Measurements from ENCODE around the gene HLA-DMA. TPM values are rescaled to one million over a fixed set of nuclear protein-coding genes. Genes with fewer than 3 reads are reported as not detected.
A peak's percentile ranks its signal among the peaks of the same experiment; 100 is the strongest.

Gene HLA-DMA
- 2.1 and 4.3 TPM in 2 replicates for total RNA-seq
- polyA plus RNA-seq (2012): 6.3 TPM

DNA sequence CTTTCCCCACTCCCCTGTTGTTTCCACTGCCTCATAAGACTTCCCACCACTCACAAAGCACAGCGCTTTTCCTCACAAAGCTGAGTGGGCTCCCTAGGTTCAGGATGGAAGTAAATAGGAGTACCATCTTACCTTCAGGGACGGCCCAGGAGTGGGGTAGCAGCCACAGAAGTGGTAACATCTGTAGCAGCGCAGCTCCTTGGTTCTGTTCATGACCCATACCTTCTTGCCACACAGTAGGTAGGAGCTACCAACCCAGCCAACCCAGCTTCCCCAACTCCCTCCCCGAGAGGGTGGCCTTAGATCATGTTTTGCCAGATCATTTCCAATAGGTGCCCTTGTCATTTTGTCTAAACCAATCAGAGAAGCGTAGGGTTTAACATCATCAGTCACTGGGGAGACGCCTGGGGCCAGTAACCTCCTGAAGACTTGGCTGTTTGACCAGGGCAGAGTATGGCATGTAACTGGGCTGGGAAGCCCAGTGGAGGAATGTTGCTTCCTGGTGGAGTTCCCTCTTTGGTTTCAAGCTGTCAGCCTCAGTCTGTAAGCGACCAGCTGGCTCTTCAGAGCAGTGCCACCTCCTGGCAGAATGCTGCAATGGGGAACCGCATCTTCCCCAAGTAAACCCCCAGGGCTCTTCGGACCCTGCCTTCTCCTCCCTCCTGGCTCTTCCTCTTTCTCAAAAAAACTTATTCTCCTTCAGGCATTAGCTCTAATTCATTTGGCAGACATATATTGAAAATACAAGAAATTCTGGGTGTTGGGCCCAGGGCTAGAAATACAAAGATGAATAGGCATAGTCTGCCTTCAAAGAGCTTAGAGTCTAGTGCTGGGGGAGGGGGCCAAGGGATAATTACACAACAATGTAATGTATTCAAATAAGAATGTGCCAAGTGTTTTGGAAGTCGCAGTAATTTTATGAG, at the start of gene HLA-DMA:
Gene HLA-DMA, minus strand, starts transcription at position 281 of the 923 bp plus-strand sequence. Its CDS starts 61 bp downstream, at position 220.
- DNase-seq (ENCODE audit: low read depth): peak; percentile 98

DNA sequence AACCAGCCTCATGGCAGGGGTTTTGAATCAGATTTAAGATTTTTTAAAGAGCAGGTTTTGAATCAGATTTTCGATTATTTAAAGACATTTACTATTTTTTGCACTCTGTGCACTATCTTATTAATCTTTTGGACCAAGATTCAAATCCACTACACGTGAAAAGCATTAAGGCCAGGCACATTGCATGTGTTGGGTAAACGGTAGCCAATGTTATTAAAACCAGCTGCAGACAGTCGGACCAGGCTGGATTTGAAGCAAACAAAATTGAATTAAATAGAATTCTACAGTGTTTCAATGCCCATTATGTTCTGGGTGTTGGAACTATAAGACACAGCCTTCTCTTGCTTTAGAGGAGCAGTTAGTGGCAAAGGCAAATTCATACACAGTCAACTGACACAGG, 48.8 kb upstream of the HLA-DMA start:
- no peak for DNase-seq (ENCODE audit: low read depth)

DNA sequence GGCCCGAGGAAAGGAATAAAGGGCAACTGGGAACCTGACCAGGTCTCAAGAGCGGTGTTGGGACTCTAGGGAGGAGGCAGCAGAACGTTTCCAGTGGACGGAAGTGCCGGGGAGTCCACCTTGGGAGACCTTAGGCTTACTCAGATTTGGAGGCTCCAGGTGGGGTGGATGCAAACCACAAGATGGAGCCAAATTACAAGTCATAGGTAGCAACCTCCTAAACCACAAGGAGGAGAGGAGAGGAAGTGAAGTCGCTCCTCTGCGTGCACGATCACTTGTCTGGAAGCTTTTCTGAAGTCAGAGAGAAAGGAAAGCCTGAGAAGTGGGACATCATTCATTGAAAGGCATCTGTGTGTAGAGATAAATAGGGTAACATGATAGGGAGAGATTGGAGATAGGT, 47.2 kb upstream of the HLA-DMA start:
- no peak for DNase-seq (ENCODE audit: low read depth)

DNA sequence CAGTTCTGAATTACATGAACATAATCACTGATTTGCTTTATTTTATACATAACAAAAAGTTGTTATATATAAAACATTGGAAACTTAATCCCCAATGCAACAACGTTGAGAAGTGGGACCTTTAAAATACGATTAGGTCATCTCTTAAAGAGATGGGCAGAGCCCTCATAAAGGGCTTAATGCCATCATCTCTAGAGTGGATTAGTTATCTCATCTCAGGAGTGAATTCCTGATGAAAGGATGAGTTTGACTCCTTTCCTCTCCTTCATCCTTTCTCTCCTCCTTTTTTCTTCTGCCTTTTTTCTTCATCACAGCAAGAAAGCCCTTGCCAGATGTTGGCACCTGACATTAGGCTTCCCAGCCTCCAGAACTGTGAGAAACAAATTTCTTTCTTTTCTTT, 42.6 kb upstream of the HLA-DMA start:
- DNase-seq (ENCODE audit: low read depth): no peak

DNA sequence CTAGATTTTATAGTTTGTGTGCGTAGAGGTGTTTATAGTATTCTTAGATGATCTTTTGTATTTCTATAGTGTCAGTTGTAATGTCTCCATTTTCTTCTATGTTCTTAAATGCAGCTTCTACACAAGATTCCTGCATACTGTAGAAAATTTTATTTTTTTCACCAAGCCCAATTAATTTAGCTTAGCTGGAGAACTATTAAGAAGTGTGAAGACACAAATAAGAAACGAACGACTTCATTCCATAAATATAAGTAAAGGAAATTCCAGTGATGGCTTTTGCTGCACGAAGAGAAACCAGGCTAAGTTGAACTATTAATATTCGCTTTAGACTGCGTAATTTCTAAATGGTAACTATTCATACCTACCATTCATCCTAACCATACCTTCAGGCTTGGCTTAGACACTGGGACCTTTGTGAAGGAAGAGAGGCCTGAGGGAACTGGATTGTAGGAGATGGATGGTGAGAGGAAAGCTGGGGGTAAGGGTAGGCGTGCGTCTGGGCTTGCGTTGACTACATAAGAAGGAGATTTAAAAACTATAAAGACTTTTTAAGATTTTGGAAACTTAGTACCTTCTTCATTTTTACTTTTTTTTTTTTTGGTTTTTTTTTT, 40.6 kb upstream of the HLA-DMA start:
- DNase-seq (ENCODE audit: low read depth): no peak

DNA sequence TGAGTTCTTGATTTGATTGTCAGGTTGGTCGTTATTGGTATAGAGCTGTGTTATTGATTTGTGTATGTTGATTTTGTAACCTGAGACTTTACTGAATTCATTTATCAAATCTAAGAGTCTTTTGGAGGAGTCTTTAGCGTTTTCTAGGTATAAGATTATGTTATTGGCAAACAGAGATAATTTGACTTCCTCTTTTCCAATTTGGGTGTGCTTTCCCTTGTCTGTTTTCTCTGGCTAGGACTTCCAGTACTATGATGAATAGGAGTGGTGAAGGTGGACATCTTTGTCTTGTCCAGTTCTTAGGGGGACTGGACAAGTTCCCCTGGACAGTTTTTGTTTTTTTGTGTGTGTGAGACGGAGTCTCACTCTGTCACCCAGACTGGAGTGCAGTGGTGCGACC, 39.1 kb upstream of the HLA-DMA start:
- no peak for DNase-seq (ENCODE audit: low read depth)

DNA sequence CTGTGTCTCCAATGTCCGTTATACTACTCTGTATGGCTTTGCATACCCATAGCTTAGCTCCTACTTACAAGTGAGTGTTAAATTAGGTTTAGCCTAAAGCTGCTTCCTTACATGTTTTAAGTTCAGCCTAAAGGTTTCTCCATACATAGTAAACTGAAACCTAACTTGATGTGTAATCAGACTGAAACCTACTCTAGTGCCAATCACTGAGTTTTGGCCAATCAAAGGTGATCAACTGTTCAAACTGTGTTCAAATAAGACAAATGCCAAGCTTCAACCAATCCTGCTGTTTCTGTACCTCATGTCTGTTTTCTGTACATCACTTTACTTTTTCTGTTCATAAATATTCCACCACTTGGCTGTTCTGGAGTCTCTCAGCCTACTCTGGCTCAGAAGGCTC, 36.5 kb upstream of the HLA-DMA start:
- no peak for DNase-seq (ENCODE audit: low read depth)

DNA sequence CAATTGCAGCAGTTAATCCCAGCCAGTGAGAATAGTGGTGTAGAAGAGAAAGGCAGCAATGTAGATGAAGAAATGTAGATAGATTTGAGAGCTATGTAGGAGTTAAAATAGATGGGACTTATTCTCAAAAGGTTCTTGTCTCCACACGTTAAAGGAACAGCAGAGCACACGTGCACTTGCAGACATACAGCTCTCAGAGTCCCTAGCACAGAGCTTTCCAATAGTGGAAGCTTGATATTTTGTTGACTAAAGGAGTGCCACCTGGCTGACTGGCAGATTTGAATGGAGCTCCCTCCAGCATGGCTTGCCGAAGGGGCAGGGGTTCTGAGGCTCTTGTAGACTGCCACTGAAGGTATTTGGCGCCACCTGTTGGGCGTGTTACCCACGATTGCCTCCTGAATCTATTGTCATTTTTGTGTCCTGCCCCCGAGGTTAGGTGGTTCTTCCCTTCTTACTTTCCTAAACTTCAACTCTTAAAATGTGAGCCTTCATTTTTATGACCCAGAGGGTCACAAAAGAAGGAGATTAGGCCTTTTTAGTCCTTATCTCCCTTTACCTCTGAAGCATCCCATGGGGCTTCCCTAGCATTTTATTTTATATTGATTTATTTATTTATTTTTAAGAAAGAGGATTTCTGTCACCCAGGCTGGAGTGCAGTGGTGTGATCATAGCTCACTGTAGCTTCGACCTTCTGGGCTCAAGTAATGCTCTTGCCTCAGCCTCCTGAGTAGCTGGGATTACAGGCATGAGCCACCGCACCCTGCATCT, 31.9 kb upstream of the HLA-DMA start:
- peak; percentile 88 for DNase-seq (ENCODE audit: low read depth)

DNA sequence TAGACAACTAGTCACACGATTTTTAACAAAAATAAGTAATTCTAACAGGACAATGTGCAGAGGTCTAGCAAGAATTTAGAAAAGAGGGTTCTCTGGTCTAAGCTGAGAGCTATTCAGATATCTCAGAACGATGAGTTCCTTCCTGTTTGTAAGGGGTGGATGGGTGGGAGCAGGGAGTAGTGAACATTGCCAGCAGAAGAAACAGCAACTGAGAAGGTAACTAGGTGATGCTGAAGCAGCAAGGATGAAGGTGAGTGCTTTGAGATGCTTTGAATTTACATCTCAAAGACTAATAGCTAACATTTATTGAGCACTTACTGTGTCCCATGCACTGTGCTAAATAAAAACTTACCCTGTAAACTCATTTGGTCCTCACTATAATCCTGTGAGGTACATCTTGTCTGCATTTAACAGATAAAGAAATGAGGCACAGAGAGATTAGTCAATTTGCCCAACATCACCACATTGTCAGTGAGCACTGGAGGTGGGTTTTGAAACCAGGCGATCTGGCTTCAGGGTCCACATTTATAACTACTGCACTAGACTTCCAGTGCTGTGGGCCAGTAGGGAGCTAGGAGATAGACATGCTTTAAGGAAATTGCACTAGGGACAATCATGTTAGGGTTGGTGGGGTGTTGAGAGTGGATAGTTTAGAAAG, 31.2 kb upstream of the HLA-DMA start:
- no peak for DNase-seq (ENCODE audit: low read depth)

DNA sequence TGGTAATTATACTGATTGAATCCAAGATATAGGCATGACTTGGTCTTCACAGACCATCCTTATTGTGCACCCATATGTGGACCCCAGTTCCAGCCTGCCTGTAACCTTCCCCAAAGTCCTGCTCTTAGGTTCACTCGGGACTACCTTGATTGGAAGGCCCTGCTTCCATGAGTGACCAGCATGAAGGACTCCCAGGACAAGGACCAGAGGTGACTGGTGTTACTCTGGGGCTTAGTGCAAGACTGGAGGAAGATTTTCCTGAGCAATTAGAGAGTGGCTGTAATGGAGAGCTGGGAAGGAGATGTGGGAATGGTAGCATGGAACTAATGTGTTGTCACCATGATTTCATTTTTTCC, 30.6 kb upstream of the HLA-DMA start:
- DNase-seq (ENCODE audit: low read depth): peak; percentile 6

DNA sequence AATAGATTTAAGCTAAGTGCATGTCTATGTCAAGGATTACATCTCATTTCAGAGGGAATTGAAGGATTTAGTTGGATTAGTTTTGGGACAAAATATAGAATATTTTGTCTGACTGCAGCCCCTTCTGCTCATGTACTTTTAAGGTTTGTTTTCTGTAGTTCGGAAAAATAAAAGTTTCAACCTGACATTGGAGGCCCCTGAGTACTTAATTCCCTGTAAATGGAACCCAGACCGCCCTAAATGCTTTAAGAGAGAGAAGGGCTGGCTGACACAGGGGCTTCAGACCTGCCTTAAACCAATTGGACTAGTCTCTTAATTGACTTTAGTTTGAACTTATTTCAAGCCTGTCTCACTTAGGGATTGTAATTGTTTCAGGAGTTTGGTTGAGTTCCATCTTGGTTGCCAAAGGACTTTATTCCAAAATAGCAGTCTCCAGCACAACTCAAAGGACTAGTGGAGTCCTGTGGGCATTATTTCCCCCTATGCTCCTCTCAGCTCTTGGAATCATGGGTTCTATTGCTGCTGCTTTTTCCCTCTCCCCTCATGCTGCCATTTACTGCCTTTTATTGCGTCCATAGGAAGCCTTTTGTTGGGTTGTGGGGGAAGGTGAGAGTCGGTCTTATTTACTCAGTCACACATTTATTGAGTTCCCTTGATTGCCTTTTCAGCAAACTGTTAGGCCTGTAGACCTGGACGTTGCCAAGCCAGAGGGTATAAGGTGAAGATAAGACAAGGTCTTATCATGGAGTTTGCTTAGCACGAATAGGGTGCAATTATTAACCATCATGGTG, 30.0 kb upstream of the HLA-DMA start:
- DNase-seq (ENCODE audit: low read depth): peak; percentile 4

DNA sequence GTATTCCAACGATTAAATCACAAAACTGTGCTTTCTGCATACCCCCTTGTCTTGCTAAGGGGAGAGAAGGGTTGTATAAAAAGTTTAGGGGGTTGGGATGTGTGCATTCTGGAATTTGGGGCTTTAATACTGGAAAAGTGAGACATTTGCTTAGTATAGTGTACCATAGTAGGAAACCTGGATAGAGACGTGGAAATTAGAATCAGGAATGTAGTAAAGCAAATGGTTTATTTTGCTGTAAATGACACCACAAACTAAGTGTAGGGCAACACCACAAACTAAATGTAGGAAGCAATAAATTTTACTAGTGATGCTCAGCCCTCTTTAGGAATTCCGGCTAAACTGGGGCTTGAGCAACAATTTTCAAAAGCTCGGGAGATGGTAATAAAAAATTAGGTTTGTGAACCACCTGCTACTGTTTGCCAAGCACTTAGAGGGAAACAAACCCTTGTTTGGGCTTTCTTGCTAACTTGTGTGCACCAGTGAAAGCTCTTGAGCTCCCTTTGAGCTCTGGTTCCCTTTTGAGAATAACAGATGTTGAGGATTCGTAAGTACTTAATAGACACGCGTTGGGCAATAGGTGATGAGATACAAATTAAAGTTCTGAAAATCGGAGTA, 29.3 kb upstream of the HLA-DMA start:
- peak; percentile 27 for DNase-seq (ENCODE audit: low read depth)

DNA sequence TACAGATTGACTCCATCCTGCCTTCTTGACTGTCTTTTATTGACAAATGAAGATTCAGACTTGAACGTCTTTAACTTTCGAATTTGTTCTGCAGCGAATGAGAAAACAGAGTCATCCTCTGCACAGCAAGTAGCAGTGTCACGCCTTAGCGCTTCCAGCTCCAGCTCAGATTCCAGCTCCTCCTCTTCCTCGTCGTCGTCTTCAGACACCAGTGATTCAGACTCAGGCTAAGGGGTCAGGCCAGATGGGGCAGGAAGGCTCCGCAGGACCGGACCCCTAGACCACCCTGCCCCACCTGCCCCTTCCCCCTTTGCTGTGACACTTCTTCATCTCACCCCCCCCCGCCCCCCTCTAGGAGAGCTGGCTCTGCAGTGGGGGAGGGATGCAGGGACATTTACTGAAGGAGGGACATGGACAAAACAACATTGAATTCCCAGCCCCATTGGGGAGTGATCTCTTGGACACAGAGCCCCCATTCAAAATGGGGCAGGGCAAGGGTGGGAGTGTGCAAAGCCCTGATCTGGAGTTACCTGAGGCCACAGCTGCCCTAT, 27.7 kb upstream of the HLA-DMA start:
- no peak for DNase-seq (ENCODE audit: low read depth)

DNA sequence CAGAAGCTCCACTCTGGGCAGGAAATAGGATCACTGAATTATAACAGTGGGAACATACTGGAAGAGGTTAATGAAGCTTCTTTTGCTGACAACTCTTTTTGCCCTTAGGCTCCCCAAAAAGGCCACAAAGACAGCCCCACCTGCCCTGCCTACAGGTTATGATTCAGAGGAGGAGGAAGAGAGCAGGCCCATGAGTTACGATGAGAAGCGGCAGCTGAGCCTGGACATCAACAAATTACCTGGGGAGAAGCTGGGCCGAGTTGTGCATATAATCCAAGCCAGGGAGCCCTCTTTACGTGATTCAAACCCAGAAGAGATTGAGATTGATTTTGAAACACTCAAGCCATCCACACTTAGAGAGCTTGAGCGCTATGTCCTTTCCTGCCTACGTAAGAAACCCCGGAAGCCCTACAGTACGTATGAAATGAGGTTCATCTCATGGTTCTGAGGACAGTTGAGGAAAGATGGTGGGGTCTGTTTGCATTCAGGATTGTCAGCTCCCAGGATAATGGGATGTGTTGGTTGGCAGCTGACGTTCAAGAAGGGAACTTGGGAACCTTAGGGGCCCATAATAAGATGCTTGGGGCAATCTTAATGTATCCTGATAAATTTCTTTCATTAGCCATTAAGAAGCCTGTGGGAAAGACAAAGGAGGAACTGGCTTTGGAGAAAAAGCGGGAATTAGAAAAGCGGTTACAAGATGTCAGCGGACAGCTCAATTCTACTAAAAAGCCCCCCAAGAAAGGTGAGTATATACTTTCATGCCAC, 27.0 kb upstream of the HLA-DMA start:
- DNase-seq (ENCODE audit: low read depth): no peak

DNA sequence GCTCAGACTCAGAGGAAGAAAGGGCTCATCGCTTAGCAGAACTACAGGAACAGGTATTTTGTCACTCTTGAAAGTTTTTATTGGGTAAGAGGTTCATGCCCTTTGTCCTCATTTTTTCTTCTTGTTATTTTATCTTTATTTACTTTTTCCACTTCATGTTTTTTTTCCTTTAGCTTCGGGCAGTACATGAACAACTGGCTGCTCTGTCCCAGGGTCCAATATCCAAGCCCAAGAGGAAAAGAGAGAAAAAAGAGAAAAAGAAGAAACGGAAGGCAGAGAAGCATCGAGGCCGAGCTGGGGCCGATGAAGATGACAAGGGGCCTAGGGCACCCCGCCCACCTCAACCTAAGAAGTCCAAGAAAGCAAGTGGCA, 25.0 kb upstream of the HLA-DMA start:
- DNase-seq (ENCODE audit: low read depth): no peak

DNA sequence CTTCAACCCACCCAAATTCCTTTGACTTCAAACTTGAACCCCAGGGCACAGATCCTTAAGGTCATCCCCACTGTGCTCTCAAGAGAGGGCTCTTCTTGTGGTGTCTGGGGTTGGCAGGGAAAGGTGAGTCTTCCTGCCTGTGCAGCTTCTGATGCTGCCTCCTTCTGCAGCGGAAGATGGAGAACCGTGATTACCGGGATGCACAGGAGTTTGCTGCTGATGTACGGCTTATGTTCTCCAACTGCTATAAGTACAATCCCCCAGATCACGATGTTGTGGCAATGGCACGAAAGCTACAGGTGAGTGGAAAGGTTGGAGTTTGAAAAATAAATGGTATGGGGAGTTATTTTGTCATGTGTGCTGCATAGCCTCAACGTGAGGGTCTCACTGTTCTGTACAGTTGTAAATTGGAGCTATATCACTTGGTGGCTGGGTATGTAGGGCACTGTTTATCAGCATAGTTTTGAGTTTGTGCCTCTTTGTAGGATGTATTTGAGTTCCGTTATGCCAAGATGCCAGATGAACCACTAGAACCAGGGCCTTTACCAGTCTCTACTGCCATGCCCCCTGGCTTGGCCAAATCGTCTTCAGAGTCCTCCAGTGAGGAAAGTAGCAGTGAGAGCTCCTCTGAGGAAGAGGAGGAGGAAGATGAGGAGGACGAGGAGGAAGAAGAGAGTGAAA, 24.5 kb upstream of the HLA-DMA start:
- no peak for DNase-seq (ENCODE audit: low read depth)

DNA sequence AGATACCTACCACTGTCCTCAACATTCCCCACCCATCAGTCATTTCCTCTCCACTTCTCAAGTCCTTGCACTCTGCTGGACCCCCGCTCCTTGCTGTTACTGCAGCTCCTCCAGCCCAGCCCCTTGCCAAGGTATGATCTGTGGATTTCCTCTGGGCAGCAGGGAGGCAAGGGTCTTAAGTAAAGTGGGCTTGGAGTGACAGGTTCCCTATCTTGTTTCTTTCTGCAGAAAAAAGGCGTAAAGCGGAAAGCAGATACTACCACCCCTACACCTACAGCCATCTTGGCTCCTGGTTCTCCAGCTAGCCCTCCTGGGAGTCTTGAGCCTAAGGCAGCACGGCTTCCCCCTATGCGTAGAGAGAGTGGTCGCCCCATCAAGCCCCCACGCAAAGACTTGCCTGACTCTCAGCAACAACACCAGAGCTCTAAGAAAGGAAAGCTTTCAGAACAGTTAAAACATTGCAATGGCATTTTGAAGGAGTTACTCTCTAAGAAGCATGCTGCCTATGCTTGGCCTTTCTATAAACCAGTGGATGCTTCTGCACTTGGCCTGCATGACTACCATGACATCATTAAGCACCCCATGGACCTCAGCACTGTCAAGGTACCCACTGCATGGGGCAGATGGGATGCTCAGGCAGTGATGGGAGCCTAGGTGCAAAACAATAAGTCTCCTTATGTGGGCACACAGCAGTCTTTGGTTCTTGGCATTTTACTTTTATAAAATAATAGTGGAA, 23.6 kb upstream of the HLA-DMA start:
- no peak for DNase-seq (ENCODE audit: low read depth)

DNA sequence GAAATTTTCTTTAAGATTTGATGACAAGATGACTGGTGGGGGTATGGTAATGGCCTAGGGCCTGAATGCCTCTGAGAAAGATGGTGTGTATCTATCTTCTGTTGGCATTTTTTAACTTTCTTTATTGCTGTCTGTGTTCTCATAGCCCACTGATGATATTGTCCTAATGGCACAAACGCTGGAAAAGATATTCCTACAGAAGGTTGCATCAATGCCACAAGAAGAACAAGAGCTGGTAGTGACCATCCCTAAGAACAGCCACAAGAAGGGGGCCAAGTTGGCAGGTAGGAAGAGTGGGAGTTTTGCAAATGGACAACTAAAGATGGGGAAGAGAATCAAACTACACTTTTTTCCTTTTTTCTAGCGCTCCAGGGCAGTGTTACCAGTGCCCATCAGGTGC, 23.0 kb upstream of the HLA-DMA start:
- DNase-seq (ENCODE audit: low read depth): no peak

Measured in myocyte (in vitro differentiated cells).